ENCODE data around the gene BRICD5.

BRICD5 gene

GRCh38 chr16:2199095-2199494 lies 11.6 kb downstream of the BRICD5 start:
- DNase-seq (ENCODE audit: low read depth): no peak

DNA sequence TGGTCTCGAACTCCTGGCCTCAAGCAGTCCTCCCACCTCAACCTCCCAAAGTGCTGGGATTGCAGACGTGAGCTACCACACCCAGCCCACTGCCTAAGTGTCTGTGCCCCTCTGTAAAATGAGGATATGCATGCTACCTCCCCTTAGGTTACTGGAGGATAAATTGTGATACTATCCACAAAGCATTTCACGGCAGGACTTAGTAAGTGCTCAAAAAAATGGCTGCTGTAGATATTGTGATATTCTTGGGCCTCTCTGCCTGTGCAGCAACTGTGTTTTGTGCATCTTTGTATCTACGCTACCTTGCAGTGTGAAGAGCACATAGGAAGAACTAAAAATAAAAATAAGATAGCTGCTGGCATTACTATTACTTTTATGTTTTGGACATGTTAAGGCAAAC lies 12.4 kb downstream of the BRICD5 start:
- no peak for DNase-seq (ENCODE audit: low read depth)

- DNase-seq (ENCODE audit: low read depth): no peak
Measured at GRCh38 chr16:2197765-2198164, 12.9 kb downstream of the BRICD5 start.

DNA sequence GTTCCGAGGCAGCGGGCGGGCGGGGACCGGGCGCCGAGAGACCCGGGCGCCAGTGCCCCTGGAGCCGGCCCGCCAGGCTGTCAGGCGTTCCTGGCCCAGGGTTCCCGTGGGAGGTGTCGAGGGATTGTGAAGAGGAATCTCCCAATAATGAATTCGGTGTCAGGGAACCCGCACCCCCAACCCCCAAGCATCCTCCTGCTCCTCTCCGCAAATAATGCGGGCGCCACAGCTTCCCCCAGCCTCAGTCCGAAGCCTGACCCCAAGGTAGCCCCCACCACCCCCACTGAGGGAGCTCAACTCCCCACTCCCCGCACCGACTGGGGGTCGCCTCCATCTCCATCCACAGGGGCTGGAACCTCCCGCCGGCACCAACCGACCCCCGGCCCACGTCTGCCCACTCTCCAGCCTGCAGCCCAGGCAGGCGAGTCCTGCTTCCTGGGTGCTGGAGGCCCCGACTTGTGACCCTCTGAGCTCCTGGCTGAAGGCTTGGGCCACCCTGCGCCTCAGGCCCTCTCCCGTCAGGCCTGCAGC lies 13.6 kb downstream of the BRICD5 start:
- DNase-seq (ENCODE audit: low read depth): no peak

GRCh38 chr16:2196162-2196980 lies 14.3 kb downstream of the BRICD5 start, which contains the start of gene CASKIN1:
Gene CASKIN1, minus strand, starts transcription at chr16:2196605. Its CDS starts 173 bp downstream, at chr16:2196432.
- no peak for DNase-seq (ENCODE audit: low read depth)

GRCh38 chr16:2195322-2196161 lies 15.1 kb downstream of the BRICD5 start:
- DNase-seq (ENCODE audit: low read depth): no peak

DNA sequence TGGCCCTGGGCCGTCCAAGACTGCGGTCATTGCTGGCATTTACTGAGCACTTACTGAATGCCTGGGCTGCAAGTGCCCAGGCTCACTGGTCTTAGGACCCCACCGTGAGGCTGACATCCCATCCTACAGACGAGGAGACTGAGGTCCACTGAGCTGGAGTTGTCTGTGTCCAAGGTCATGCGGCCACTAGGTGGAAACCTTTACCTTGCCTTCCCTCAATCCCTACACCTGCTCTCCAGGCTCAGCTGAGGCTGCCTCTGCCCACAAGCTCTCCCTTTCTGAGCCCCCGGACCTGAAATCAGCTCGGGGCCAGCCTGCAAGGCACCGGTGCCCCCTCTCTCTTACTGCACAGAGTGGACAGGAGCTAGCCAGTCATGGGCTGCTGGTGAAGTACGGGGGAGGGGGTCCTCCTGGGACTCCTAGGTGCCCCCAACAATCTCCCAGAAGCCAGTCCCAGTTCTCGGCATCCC lies 15.8 kb downstream of the BRICD5 start:
- peak; percentile 31 for DNase-seq (ENCODE audit: low read depth)

DNA sequence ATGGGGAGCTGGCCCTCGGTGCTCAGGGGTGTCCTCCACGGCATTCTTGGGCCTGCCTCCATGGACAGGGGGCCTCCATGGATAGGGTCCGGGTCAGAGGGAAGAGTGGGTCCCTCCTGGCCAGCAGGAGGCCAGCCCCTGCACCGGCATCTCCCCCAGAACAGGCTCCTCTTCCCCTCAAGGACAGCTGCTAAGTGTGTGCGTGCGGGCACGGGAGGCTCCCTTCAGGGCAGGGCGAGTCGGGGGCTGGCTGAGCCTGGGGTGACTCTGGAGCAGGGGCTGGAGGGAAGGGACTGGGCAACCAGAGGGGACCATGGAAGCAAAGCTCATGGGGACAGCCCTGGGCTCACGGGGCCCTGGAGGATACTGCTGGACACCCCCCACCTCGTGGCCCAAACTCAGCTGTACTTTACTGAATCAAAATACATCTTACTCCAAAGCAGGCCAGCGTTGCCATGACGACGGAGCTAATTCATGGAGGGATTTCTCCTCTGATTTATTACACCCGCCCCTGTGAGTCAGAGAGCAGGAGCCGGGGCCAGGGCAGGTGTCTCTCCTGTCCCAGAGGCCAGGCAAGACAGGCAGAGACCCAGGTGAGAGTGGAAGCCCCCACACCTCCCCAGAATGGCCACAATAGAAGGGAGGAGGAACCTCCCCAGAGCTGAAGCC lies 16.4 kb downstream of the BRICD5 start:
- no peak for DNase-seq (ENCODE audit: low read depth)

GRCh38 chr16:2191446-2191706 lies 19.3 kb downstream of the BRICD5 start:
- DNase-seq (ENCODE audit: low read depth): no peak

- no peak for DNase-seq (ENCODE audit: low read depth)
Measured at GRCh38 chr16:2190659-2191445, 19.8 kb downstream of the BRICD5 start.

- no peak for DNase-seq (ENCODE audit: low read depth)
Measured at GRCh38 chr16:2190002-2190658, 20.5 kb downstream of the BRICD5 start.

DNA sequence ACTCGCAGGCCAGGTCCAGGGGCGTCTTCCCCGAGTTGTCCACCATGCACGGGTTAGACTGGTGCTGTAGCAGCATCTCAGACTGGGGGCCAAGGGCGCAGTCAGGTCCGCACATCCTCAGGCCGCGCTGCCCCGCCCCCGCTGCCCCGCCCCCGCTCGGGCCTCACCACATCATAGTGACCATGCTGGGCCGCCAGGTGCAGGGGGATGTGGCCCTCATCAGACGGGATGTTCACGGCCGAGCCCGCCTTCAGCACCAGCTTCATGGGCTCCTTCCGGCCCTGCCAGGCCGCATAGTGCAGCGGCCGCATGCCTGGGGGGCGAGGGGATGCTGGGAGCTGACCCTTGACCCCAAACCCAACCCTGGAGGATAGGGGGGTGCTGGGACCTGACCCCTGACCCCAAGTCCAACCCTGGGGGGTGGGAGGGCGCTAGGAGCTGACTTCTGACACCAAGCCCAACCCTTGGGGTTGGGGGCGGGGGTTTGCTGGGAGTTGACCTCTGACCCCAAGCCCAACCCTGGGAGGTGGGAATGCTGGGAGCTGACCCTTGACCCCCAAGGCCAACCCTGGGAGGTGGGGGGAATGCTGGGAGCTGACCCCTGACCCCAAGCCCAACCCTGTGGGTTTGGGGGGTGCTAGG lies 21.3 kb downstream of the BRICD5 start:
- DNase-seq (ENCODE audit: low read depth): no peak

DNA sequence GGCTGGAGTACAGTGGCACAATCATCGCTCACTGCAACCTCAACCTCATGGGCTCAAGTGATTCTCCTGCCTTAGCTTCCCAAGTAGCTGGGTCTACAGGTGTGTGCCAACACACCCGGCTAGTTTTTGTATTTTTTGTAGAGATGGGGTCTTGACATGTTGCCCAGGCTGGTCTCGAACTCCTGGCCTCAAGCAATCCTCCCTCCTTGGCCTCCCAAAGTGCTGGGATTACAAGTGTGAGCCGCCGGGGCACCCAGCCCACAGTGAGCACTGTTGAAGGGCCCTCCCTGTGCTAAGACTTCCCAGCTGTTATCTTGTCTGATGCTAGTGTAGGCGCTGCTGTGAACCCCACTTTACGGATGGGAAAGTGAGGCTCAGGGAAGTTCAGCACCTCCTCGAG lies 22.3 kb downstream of the BRICD5 start:
- no peak for DNase-seq (ENCODE audit: low read depth)

GRCh38 chr16:2187212-2187611 lies 23.5 kb downstream of the BRICD5 start:
- no peak for DNase-seq (ENCODE audit: low read depth)

DNA sequence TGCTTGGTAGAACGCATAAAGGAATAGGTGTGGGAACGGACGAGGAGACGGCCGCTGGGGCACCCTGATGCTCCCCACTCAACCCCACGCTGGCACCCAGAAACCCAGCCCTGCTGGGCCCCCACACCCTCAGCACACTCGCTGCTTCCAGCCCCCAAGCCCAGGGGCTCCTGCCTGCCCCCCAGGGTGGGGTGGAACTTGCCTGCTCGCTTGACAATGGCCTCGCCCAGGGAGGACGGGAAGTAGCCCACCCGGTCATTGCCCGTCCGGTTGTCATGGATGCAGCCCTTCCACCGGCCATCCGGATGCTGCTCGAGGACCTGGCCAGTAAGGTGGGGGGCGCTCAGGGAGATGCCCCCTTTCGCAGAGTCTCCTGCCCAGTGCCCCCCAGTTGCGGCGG lies 24.2 kb downstream of the BRICD5 start:
- DNase-seq (ENCODE audit: low read depth): no peak

DNA sequence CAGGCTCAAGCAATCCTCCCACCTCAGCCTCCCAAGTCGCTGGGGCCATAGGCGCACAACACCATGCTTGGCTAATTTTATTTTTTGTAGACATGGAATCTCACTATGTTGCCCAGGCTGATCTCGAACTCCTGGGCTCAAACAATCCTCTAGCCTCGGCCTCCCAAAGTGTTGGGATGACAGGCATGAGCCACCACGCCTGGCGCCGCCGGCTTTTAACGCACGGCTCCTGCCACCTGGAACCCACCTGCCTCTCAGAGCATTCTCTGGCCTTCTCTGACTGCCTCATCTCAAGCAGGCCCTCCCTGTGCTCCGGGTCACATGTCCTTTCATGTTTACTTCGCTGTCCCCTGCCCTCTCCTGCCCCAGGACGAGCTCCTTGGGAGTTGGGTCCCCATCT lies 24.6 kb downstream of the BRICD5 start:
- DNase-seq (ENCODE audit: low read depth): no peak

DNA sequence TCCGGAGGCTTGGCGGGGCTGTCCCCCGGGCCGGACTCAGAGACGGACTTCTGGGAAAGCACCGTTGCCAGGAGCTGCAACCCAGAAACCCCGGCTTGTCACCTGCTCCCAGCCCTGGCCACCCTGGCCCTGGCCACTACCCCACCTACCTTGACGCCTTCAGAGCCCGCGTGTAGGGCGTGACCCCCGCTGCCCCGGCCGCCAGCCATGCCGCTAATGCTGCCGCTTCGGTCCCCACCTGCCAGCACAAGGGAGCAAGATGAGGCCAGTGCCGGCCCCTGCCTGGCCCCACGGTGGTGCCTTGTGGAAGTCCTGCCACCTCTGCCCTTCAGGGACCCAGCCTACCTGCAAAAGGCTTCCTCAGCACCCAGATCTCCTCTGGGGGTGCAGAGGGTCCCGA lies 25.7 kb downstream of the BRICD5 start:
- DNase-seq (ENCODE audit: low read depth): no peak

- DNase-seq (ENCODE audit: low read depth): no peak
Measured at GRCh38 chr16:2184346-2184745, 26.3 kb downstream of the BRICD5 start.

- DNase-seq (ENCODE audit: low read depth): no peak
Measured at GRCh38 chr16:2183671-2184070, 27.0 kb downstream of the BRICD5 start.

- DNase-seq (ENCODE audit: low read depth): no peak
Measured at GRCh38 chr16:2181952-2182351, 28.7 kb downstream of the BRICD5 start.
